Mammary epithelial cell (primary cell): Measurements from ENCODE around the gene CD22.

Experiments used
- EZH2 ChIP-seq: IDR thresholded peaks from 2 replicates; pipeline ENCODE4 v1.6.1; 2012; ENCODE audit warnings: low read length, inconsistent platforms, borderline replicate concordance
- TF ChIP-seq, protein P1 (sequence below), 2 donors: IDR thresholded peaks in 1 of 2; conservative IDR thresholded peaks in 1 of 2; 2 replicates each; pipeline ENCODE4 v1.5.1; 2011 to 2012; ENCODE audit warnings: inconsistent platforms in 2 of 2, low read length in 2 of 2, mild to moderate bottlenecking in 2 of 2, control low read depth in 1 of 2, low read depth in 1 of 2; ENCODE audit not compliant: insufficient read depth in 1 of 2; ENCODE audit errors: extremely low read depth in 1 of 2

DNA sequence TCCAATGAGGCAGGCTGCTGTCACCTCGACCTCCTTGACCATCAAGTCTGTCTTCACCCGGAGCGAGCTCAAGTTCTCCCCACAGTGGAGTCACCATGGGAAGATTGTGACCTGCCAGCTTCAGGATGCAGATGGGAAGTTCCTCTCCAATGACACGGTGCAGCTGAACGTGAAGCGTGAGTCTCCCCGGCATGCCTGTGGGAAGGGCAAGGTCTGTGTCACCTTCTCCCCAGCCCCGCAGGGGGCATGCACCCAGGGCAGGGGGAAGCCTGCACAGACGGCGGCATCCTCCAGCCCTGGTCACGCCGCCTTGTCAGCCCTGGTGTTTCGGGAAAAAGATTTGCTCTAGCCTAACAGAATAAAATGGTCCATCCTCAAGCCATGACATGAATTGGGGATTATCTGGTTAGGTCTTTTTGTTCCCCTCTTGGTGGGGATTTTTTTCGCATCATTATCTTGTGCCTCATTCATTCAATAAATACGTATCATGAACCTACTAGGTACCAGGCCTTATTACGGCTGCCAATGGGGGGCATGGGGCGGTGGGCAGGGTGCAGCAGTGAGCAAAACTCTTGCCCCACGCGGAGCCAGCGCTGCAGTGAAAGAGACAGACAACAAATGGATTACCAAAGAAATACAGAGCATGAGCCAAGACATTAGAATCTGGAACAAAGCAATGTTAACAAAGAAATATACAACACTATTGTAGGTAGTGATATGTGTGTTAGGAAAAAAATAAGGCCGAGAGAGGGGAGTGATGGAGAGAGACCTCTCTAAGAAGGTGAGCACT lies 7.4 kb downstream of the CD22 start:
- no peak for TF ChIP-seq EZH2
- TF ChIP-seq, protein P1, sequence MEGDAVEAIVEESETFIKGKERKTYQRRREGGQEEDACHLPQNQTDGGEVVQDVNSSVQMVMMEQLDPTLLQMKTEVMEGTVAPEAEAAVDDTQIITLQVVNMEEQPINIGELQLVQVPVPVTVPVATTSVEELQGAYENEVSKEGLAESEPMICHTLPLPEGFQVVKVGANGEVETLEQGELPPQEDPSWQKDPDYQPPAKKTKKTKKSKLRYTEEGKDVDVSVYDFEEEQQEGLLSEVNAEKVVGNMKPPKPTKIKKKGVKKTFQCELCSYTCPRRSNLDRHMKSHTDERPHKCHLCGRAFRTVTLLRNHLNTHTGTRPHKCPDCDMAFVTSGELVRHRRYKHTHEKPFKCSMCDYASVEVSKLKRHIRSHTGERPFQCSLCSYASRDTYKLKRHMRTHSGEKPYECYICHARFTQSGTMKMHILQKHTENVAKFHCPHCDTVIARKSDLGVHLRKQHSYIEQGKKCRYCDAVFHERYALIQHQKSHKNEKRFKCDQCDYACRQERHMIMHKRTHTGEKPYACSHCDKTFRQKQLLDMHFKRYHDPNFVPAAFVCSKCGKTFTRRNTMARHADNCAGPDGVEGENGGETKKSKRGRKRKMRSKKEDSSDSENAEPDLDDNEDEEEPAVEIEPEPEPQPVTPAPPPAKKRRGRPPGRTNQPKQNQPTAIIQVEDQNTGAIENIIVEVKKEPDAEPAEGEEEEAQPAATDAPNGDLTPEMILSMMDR (conservative IDR thresholded peaks at IDR 0.05 in 1 of 2, IDR thresholded peaks at IDR 0.05 in 1 of 2; ENCODE audit: extremely low read depth in 1 of 2, insufficient read depth in 1 of 2, low read depth in 1 of 2, low read length in 2 of 2): no peak
